ENCODE results near the gene HMBS. TPM values are rescaled to one million over a fixed set of nuclear protein-coding genes. Genes with fewer than 3 reads are reported as not detected.
A peak's percentile ranks its signal among the peaks of the same experiment; 100 is the strongest.

HMBS gene
- total RNA-seq, 4 donors from 2014 or later, result 8.7 to 31.1 (median 14.5) TPM

DNA sequence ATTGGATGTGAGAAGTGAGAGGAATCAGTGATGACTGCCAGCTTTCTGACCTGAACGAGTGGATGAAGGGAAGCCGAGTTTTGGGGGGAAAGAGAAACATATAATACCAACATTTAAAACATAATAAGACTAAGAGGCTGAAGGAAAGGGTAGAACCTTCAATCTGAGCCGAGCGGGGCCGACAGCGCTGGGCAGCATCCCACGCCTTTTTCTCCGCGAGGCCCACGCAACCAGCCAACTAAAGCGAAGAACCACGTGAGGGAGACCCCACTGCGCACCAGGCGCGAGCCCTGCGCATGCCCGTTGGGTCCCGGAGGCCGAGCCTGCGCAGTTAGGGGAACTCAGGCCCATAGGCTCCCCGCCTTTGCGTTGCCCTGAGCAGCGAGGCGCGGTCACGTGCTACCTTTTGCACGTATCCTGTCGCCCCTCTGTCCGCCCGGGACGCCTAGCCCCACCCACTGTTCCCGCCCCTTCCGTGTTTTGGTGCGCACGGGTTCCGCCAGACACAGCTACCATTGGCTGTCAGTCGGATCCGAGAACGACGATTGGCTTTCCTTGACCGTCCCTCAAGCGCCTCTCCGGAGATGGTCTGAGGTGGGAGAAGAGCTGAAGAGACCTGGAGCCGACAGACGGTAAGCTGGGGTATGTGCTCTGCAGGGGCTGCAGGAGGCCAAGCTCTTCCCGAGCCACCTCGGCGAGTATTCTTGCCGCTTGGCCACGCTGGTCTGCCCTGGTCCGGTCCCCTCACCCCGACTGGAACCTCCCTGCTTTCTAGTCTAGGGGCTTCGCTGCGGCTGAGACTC is 36.5 kb downstream of the HMBS start, which contains the start of gene HINFP:
TSS of gene HINFP (plus strand) at position 573 of the 803 bp plus-strand sequence. CDS start 5,365 bp downstream, outside the sequence.
- intact Hi-C loops (cut with DNase I; ENCODE audit: low total_unique reads), result loop anchor here (1.0 to 5.0 kb wide), 5 partner anchors 14 to 76 kb away; partner anchors contain the start of genes C2CD2L, HMBS, HYOU1 and NLRX1
- peak within 1 kb of the TSS; percentile 67 to 97 (median 87) for H3K4me3 ChIP-seq
- no peaks in the 10 kb centered on the region for H3K27me3 ChIP-seq
- peaks cover 16 to 20% of the 10 kb centered on the region in 2 donors for H3K4me1 ChIP-seq
- DNase-seq (peak; percentile 100), ATAC-seq (peak; percentile 99 to 100)
- in situ Hi-C loops (cut with MboI; ENCODE audit: low sequenced_read_pairs in 4 of 4), result no loop called here
- peaks cover 0 to 28% of the 10 kb centered on the region in 2 donors for H3K36me3 ChIP-seq
- no peaks in the 10 kb centered on the region for H3K9me3 ChIP-seq
- peak within 1 kb of the TSS; percentile 85 to 90 (median 88) for H3K27ac ChIP-seq
- TF ChIP-seq POLR2A (IDR thresholded peaks at IDR 0.05), result peak; percentile 63 to 76
- TF ChIP-seq, protein P1, sequence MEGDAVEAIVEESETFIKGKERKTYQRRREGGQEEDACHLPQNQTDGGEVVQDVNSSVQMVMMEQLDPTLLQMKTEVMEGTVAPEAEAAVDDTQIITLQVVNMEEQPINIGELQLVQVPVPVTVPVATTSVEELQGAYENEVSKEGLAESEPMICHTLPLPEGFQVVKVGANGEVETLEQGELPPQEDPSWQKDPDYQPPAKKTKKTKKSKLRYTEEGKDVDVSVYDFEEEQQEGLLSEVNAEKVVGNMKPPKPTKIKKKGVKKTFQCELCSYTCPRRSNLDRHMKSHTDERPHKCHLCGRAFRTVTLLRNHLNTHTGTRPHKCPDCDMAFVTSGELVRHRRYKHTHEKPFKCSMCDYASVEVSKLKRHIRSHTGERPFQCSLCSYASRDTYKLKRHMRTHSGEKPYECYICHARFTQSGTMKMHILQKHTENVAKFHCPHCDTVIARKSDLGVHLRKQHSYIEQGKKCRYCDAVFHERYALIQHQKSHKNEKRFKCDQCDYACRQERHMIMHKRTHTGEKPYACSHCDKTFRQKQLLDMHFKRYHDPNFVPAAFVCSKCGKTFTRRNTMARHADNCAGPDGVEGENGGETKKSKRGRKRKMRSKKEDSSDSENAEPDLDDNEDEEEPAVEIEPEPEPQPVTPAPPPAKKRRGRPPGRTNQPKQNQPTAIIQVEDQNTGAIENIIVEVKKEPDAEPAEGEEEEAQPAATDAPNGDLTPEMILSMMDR (IDR thresholded peaks at IDR 0.05 in 4 of 5, conservative IDR thresholded peaks at IDR 0.05 in 1 of 5), result no peak

GRCh38 chr11:119121811-119122124 is 37.1 kb downstream of the HMBS start:
- TF ChIP-seq, protein P1 (IDR thresholded peaks at IDR 0.05 in 4 of 5, conservative IDR thresholded peaks at IDR 0.05 in 1 of 5), result no peak
- no peak for TF ChIP-seq POLR2A (IDR thresholded peaks at IDR 0.05)

DNA sequence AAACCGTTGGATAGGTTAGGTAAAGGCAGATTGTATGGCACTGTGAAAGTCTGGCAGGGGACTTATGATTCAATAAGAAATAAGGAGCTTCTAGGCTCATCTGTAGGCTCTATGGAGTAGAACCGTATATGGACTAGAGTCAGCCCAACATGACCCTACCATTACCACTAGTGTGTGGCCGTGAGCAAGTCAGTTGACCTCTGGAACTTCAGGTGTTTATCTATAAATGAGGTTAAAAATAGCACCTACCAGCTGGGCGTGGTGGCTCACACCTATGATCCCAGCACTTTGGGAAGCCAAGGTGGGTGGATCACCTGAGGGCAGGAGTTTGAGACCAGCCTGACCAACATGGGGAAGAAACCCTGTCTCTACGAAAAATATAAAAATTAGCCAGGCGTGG is 41.1 kb downstream of the HMBS start:
- in situ Hi-C loops (cut with MboI; ENCODE audit: low sequenced_read_pairs in 4 of 4) (no loop called here), intact Hi-C loops (cut with DNase I; ENCODE audit: low total_unique reads) (no loop called here)
- peaks cover 0 to 59% of the 10 kb centered on the region in 2 donors for H3K36me3 ChIP-seq
- peaks cover 13 to 20% of the 10 kb centered on the region in 2 donors for H3K4me1 ChIP-seq
- no peak for TF ChIP-seq POLR2A (IDR thresholded peaks at IDR 0.05)
- TF ChIP-seq, protein P1 (IDR thresholded peaks at IDR 0.05 in 4 of 5, conservative IDR thresholded peaks at IDR 0.05 in 1 of 5), result no peak
- H3K27me3 ChIP-seq, result no peaks in the 10 kb centered on the region
- no peak for DNase-seq
- H3K27ac ChIP-seq, result no peak overlapping the region
- no peak overlapping the region for H3K4me3 ChIP-seq
- no peaks in the 10 kb centered on the region for H3K9me3 ChIP-seq
- no peak for ATAC-seq

More at GRCh38 chr11:119121811-119122124, 37.1 kb downstream of the HMBS start:
- peak overlapping the region; percentile 67 to 97 (median 87) for H3K4me3 ChIP-seq
- H3K9me3 ChIP-seq, result no peaks in the 10 kb centered on the region
- intact Hi-C loops (cut with DNase I; ENCODE audit: low total_unique reads), result loop anchor here (1.0 to 5.0 kb wide), 5 partner anchors 14 to 76 kb away; partner anchors contain the start of genes C2CD2L, HMBS, HYOU1 and NLRX1
- H3K4me1 ChIP-seq, result peaks cover 16 to 24% of the 10 kb centered on the region in 2 donors
- no peaks in the 10 kb centered on the region for H3K27me3 ChIP-seq
- DNase-seq, result no peak
- in situ Hi-C loops (cut with MboI; ENCODE audit: low sequenced_read_pairs in 4 of 4), result no loop called here
- H3K36me3 ChIP-seq, result peaks cover 0 to 24% of the 10 kb centered on the region in 2 donors
- ATAC-seq, result no peak
- H3K27ac ChIP-seq, result peak overlapping the region; percentile 78 to 90 (median 88)

GRCh38 chr11:119126675-119127268 is 42.1 kb downstream of the HMBS start:
- H3K27me3 ChIP-seq, result no peaks in the 10 kb centered on the region
- H3K36me3 ChIP-seq, result peaks cover 0 to 68% of the 10 kb centered on the region in 2 donors
- in situ Hi-C loops (cut with MboI; ENCODE audit: low sequenced_read_pairs in 4 of 4) (no loop called here), intact Hi-C loops (cut with DNase I; ENCODE audit: low total_unique reads) (no loop called here)
- ATAC-seq (no peak), DNase-seq (no peak)
- H3K4me3 ChIP-seq, result no peak overlapping the region
- no peaks in the 10 kb centered on the region for H3K9me3 ChIP-seq
- H3K4me1 ChIP-seq, result peaks cover 12 to 18% of the 10 kb centered on the region in 2 donors
- no peak for TF ChIP-seq POLR2A (IDR thresholded peaks at IDR 0.05)
- TF ChIP-seq, protein P1 (IDR thresholded peaks at IDR 0.05 in 4 of 5, conservative IDR thresholded peaks at IDR 0.05 in 1 of 5), result no peak
- H3K27ac ChIP-seq, result no peak overlapping the region

All from gastrocnemius medialis (tissue), 4 donors.